Cerebellar nuclear complex (tissue), 1 donor: ENCODE results near the gene ANAPC15.

Source experiments
- DNase-seq, 2 experiments: peaks; one replicate each; lab custom pipeline; 2025; lab: John Stamatoyannopoulos, UW

Gene ANAPC15

DNA sequence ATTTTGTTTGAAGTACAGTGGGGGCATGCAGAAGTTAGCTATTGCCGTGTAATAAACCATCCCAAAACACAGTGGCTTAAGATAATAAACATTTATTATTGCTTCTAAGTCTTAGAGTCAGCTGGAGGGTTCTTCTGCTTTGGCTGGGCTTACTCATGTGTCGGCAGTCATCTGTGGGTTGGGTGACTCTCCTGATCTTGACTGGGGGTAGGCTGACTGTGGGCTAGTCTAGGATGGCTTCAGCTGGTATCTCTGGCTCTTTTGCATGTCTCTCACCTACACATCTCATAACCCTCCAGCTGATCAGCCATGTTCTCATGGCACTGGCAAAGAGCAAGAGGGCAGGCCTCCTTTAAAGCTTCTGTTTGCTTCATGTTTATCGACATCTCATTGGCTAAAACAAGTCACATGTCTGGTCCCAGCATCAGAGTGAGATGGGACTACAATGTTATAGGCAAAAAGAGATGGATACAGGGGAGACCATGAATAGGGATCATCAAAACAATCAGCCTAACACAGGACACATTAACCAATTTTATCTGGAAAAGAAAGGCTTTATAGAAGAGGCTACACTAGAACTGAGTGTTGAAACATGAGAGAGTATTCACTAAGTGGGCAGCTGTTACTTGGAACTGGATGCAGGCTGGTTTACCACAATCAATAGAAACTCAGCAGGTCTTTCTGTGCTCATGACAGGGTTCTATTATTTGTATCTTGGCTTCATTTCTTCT is 26.7 kb downstream of the ANAPC15 start:
- no peak for DNase-seq

DNA sequence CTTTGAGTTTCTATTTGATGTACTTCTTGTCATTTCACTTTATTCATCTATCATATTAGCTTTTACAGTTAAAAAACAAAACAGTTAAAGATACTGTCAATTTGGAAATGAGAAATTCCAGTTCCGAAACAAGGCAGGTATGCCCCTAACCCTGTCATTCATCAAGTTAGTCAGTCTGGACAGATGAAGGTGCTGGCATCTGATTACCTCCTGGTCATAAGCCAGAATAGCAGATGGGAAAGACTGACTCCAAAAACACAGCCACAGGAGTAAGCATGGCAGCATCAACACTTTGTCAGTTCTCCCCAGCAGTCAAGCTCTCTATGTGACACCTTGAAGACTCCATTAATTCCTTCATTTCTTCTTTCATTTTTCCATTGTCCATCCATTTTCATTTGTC is 27.5 kb downstream of the ANAPC15 start:
- DNase-seq: peak; percentile 57 to 72

DNA sequence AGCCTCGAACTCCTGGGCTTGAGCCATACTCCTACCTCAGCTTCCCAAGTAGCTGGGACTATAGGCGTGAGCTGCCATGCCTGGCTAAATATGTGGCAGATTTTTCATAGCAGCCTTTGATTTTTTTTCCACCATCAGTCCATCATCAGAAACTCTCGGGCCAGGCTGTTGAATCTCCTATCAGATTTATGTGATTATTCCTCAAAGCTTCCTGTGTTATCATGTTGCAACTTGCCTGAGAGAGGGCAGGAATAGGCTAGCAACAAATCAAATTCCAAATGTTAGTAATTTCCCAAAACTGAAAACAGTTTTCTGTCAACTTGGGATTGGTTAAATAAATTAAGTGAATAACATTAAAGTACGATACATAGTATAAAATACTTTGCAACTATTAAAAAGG is 28.4 kb downstream of the ANAPC15 start:
- DNase-seq: no peak

DNA sequence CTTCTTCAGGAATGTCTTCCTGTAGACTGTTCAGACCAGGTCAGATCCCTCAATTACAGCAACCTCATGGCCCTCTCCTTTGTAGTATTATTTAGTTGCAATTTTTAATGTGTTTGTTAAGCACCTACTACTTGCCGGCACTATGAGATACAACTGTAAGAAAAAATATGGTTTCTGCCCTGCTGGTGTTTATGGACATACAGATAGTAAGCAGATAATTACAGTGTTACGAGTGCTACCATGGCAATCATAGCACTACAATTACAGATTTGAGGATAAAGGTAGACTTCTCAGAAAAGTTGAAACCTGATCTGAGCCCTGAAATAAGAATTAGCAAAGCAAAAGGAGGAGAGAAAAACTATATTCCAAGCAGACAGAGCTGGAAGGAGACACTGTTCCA is 29.1 kb downstream of the ANAPC15 start:
- no peak for DNase-seq

DNA sequence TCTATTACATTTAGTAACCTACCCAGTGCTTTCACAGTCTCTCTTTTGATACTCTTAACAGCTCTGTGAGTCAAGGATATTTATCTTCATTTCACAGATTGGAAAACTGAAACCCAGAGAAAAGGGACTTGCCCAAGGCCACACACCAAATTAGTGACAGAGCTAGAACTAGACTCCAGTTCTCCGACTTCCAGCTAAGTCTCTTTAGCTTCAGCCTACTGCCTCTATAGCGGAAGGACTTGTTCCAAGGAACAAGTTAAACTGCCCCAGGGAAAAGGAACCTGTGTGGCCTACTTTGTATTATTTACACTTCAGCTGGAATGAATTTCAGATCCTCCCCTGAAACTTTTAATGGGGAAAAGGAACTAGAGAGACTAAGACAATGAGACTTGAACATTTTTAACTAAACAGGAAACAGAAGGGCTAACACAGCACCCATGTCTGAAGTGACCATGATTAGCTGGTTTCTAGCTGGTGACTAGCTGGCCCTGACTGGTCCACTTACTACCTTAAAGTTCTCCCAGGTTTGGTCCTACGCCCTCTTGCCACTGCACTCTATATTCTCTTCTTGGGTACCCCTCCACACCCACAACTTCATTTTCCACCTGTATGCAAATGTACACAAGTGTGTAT is 30.6 kb downstream of the ANAPC15 start:
- no peak for DNase-seq

DNA sequence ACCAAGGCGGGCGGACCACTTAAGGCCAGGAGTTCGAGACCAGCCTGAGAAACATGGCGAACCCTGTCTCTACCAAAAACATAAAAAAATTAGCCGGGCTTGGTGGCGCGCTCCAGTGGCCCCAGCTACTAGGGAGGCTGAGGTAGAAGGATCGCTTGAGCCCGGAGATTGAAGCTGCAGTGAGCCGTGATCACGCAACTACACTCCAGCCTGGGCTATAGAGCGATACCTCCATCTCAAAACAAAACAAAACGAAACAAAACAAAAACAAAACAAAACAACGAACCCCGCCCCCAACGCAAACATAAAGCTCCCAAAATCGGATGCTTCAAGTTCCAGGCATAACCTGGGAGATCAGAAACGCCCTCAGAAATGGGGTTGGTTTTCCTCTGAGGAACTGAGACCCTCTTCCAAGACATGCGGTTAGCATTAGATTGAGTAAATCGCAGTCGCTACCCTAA is 31.3 kb downstream of the ANAPC15 start:
- no peak for DNase-seq

DNA sequence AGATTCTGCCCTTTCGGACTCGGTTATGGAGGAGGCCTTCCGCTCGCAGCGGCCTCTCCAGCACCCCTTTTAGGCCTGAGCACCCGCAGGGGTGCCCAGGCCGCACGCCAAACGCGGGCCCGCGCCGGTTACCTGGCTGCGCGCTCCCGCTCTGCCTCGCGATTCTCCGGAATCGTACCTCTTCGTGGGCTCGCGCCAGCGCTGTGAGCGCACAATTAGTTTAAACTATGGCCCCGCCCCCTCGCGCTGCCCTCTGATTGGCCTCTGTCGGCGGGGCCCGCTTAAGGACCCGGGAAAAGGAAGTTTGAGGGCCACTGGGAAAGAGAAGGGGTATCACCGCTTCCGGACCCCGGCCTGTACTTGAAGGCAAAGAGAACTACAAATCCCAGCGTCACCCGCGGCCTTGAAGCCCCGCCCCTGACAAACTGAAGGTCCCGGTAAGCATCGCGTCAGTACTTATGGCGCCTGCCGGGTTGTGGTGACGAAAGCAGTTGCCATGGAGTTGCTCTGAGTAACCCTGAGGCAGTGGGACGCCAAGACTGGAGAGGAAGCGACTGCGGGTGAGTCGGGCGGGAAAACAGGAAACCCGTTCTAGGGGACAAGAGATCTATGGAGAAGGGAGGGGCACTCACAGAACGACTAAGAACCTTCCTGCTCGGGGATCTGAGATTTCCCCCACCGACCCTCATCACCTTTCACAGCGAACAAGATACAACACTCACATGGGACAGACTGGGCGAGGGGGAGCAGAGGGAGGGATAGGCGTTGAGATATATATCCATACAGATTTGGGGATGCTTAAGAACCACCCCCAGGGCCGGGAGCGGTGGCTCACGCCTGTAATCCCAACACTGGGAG is 31.9 kb downstream of the ANAPC15 start, which contains the start of the genes LRRC51 and NUMA1:
TSS of gene LRRC51 (plus strand) at position 525 of the 858 bp plus-strand sequence. CDS start 8,234 bp downstream, outside the sequence.
TSS of gene NUMA1 (minus strand) at position 217 of the 858 bp plus-strand sequence. CDS start 44,599 bp downstream, outside the sequence.
- DNase-seq: peak; percentile 97 to 99

DNA sequence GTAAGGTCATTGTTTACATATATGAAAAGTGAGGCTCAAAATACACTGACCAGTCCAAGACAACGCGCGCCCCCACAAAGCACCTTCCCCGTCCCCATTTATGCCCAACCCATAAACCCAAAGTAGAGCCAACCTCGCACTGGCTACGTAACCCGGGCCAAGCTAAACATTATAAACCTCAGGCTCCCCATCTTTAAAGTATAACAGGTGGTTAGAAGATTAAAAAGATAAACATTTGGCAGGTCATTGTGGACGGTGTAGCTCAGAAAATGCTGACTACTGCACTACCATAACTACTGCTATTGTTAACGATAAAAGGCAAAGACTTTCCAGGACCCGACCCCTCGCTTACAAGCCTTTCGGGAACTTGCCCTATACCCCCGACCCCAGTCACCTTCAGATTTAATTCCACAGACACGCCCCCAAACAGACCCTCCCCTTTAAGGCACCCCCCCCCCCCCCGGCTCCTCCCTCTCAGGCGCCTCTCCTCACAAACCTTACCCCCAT is 32.6 kb downstream of the ANAPC15 start:
- DNase-seq: no peak

DNA sequence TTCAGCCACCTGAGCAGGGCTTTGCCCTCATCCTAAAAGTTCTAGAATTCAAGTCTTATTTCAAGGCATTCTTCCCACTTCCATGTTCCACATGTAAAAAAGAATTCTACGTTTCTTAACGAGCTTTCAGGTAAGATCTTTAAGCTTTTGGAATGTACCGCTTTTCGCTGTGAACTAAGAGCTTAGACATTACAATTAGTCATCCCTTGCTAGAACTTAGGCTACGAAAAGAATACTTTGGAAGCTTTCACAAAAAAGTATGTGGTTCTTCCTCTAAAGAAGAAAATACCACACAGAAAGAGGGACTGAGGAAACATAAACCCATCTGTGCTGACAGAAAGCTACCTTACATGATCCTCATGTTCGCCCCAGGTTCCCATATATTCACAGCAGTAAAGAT is 34.0 kb downstream of the ANAPC15 start:
- DNase-seq: no peak

DNA sequence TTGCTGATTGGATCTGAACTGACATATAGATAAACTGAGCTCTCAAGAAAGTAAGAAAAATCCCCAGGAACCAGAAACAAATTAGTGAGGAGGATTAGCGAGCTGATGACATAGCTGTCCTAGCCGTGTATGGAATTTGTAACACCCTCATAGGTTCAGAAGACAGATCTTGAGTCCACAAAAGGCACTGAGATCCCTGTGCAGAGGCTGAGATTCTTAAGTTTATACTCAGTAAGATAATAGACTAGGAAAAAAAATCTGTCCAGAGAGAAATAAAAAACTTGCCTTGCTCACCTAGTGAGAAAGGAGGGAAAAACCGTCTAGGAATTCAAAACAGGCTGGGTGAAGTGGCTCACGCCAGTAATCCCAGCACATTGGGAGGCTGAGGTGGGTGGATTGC is 36.7 kb downstream of the ANAPC15 start:
- no peak for DNase-seq

DNA sequence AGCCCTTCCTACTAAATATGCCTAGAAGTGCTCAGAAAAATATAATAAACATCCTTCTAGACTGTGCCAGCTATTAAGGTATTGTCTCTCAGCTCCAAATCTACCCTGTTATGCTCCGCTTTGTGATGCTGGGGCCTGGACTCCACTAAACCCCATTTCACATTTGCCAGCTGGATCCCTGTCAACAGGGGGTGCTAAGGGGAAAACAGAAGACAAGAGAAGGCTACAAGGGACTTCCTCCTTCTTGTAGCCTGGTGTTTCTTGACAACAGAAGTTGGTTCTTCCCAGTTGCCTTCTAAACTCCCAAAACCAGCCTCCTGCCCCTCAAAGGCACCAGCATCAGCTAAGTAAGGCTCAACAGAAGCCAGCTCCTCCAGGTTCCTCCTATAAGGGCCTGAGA is 37.4 kb downstream of the ANAPC15 start:
- no peak for DNase-seq

DNA sequence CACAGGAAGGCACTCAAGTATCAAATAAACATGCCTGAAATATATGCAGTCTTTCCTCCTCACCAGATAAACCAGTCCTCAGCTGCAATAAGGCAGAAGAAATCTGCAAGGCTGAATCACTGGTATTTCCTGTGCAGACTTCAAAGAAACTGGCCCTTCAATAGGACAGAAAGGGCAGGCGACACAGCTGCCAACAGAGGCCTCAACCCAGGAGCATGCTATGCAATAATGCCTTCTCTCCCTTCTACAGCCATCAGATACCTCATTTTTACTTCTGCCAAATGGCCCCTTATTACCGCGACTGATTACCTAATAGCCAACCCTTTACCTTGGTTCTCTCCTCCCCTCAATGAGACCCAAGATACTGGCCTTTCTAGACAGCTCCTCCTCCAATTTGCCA is 40.1 kb downstream of the ANAPC15 start:
- DNase-seq: no peak

DNA sequence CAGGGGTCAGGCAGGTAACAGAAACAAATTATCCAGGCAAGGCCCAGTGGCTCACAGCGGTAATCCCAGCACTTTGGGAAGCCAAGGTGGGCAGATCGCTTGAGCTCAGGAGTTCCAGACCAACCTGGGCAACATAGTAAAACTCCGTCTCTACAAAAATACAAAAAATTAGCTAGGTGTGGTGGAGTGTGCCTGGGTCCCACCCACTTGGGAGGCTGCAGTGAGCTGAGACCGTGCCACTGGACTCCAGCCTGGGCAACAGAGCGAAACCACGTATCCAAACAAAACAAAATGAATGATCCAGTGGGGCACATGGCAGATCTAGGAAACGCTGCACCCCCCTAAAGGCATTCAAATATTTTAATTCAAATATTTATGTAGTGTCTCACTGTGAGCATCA is 42.0 kb downstream of the ANAPC15 start:
- no peak for DNase-seq

DNA sequence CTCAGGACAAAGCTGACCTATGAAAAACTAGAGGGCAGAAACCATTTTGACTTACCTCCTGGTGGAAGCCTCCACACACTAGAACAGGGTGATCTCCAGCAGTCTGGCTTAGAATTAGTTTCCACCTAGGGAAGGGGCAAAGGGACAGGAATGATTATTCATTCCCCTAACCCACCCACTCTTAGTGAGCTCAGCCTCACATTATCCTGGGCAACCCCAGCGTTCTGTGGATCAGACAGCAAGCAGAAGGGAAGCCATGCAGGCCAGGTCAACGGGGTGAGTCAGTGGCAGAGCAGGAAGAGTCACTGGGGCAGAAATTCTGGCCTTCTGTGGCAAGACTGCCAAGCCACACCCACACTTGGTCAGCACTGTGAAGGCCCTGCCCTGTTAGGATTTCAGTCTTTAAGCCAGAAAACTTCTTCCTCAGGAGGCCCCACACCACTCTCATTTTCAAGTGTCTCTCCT is 42.7 kb downstream of the ANAPC15 start:
- DNase-seq: no peak

DNA sequence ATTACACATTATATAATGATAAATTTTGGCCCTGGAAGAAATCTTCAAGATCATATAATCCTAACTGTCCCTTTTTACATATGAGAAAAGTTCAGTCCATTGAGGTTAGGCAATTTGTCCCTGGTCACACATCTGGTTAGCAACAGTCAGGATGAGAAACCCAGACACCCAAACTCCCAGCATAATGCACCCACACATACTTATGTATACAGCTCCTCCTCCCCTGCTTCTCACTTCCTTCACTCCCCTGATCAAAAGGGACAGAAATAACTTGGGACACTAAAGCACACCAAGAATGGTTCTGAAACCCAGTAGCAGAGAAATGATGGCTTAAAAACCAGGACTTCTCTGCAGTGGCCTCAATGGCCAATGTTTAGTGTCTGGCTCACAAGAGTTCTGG is 43.3 kb downstream of the ANAPC15 start:
- no peak for DNase-seq

DNA sequence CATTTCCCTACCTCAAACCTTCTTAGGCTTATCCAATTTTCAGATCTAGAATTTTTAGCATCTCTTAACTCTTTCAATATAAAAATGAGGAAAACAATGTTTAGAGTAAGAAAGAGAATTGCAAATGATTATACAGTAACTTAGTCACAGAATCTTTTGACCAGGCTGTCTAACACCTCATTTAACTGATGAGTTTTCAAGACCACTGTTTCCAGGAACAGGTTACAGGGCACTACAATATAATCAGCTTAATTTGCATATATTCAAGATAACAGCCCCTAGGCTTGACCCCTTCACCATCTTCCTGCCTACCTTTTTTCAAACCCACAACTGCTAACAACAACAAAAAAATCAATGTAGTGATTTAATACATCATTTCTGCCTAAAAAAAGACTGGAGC is 44.8 kb downstream of the ANAPC15 start:
- DNase-seq: no peak

DNA sequence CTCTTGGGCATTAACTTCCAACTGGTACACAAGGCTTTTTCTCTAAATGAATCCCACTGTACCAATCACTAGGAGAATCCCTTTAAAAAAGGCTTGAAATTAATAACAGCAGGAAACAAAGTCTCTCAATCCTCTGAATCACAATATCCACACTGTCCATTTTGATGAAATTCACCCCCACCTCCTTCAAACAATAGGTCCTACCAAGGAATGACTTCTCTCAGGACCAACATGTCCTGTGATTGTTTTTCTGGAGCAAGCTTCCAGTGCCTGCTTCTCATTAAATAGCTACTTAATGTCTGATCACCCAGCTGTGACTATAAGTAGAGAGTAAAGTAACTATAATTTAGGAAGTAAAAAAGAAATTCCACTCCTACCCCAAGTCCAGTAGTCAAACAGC is 45.2 kb downstream of the ANAPC15 start:
- DNase-seq: no peak

DNA sequence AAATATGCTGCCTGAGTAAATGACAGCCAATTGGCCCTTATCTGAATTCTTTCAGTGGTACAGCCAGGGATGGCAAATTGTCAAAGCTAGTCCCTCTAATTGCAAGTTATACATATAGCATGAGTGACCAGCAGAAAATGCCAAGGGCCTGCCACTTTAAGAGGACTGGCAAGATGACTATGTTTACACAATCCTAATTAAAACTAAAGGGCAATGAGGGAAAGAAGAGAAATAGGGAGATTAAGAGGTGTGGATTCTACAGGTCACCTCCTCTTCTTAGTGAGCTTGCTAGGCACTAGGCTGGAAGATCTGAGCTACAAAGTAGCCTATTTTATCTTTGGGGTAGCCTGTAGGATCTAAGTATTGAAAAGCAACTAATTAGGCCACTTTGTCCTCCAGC is 45.6 kb downstream of the ANAPC15 start:
- no peak for DNase-seq

DNA sequence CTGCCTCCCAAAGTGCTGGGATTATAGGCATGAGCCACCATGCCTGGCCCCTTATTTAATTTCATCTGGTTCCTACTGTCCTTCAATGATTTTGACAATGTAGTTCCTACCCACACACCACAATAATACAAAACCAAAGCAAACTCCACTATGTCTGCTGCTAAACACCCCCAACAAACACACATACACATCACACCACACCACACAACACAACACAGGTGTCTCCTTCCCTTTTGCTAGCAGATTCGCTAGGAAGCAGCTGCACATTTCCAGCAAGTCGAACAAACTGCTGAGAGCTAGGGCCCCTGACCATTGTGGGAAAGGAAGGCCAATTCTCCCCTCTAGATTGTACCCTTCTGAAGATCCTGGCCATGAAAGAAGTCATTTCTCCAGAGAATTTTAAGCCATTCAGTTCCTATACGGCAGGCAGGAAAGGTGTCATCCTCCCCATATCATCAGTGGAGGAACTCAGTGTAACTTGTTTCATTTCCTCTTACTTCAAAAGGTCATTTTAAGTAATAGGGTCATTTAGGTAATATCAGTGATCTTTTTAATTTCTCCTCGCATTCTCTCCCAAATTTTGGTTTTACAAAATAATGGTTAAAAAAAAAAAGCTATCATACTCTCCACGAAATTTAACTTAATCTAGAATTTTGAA is 50.6 kb downstream of the ANAPC15 start:
- no peak for DNase-seq
